ENCODE results near the gene DACH1.

DACH1 gene

GRCh38 chr13:71624653-71625600 lies 242.1 kb downstream of the DACH1 start:
- no peak for DNase-seq (ENCODE audit: low read depth)

- no peak for DNase-seq (ENCODE audit: low read depth)
These were observed 245.6 kb downstream of the DACH1 start for GRCh38 chr13:71621174-71622124.

- DNase-seq (ENCODE audit: low read depth), result no peak
These were observed 247.9 kb downstream of the DACH1 start for GRCh38 chr13:71619096-71619495.

- DNase-seq (ENCODE audit: low read depth), result no peak
These were observed 248.8 kb downstream of the DACH1 start for GRCh38 chr13:71618159-71618558.

DNA sequence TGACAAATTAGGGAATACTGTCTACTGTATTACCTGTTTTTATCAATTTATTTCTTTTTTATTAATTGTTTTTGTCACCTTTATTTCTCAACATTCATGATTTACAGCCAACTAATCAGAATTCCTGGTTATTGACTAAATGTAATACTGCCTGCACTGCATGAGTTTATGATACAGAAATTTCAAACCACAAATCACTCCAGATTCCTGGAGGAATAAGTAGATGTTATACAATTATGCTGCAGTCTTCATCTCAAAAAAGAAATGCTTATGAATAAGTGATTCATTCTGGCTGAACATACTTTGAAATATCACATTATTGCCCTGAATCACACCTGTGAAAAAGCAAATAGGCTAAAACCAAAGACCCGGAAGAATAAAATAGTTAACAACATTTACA lies 249.7 kb downstream of the DACH1 start:
- DNase-seq (ENCODE audit: low read depth), result no peak

GRCh38 chr13:71613066-71613745 lies 253.8 kb downstream of the DACH1 start:
- no peak for DNase-seq (ENCODE audit: low read depth)

- DNase-seq (ENCODE audit: low read depth), result no peak
These were observed 255.7 kb downstream of the DACH1 start for GRCh38 chr13:71611292-71611691.

GRCh38 chr13:71610876-71611275 lies 256.1 kb downstream of the DACH1 start:
- no peak for DNase-seq (ENCODE audit: low read depth)

GRCh38 chr13:71609271-71609670 lies 257.7 kb downstream of the DACH1 start:
- DNase-seq (ENCODE audit: low read depth), result no peak

- no peak for DNase-seq (ENCODE audit: low read depth)
These were observed 259.4 kb downstream of the DACH1 start for GRCh38 chr13:71607575-71607974.

DNA sequence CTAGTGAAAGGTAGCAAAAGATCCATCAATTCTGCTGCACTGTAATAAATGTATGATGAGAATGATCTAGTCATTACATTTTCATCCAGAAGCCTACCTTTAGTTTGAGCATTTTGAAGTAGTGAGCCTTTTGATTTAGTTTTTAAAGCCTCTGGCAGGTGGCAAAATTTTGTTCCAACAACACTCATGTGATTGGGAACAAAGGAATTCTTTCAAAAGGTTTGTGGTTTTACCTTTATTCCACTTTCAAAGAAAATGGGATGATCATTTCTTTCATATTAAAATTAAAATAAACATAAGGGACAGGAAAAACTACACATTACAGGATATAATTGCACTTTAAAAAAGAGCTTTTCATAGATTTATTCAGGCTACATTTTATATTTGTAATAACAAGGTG lies 260.2 kb downstream of the DACH1 start:
- no peak for DNase-seq (ENCODE audit: low read depth)

DNA sequence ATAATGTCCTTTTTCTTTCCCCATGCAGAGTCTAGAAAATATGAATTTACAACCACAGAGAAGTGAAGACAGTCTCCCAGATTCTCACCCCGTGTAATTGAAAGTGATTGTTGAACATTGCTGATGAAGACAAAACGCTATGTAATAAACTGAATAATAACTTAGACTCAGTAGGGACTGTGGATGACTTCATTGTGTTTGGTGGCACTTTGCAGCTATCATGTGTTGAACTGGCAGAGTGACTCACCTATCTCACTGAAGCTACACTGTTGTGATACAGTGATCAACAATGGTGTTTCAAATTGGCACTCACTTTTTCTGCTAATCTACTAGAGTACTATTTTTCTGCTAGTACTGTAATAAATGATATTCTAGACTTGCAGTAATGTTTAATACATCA lies 261.3 kb downstream of the DACH1 start:
- DNase-seq (ENCODE audit: low read depth), result no peak

DNA sequence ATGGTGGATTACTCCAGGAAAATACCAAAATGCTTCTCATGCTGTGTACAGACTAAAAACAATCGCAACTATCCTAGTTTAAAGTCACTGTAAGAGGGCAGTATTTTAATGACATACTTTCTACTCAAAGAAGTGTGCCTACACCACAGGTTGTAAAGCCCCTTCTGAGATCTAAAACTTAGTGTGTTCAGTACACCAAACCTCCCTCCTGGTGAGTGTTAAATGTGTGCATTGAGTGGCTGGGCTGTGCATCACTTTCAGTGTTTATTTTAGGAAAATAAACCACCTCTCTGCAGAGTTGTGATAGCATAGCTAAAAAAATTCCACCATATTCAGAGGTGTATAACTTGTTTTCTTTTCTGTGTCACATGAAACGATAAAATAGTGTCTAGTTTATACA lies 263.7 kb downstream of the DACH1 start:
- no peak for DNase-seq (ENCODE audit: low read depth)

DNA sequence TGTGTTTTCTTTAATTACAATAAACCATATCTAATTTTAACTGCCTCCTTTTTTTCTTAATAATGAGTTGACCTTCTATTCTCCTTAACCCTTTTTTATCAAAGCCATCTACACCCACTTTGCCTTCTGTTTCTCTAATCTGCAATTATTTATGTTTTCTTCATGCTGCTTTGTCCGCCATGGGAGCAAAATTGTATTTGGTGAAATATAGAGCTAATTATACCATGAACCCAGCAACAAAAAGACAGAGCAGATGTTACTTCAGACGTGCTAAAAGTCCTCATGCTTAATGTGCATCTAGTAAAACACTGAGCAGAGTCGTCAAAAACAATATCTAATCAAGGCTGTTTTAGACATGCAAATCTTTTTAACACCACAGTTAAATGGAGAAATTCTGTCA lies 264.7 kb downstream of the DACH1 start:
- DNase-seq (ENCODE audit: low read depth), result no peak

- no peak for DNase-seq (ENCODE audit: low read depth)
These were observed 269.9 kb downstream of the DACH1 start for GRCh38 chr13:71597150-71597549.

GRCh38 chr13:71596116-71596515 lies 270.9 kb downstream of the DACH1 start:
- no peak for DNase-seq (ENCODE audit: low read depth)

DNA sequence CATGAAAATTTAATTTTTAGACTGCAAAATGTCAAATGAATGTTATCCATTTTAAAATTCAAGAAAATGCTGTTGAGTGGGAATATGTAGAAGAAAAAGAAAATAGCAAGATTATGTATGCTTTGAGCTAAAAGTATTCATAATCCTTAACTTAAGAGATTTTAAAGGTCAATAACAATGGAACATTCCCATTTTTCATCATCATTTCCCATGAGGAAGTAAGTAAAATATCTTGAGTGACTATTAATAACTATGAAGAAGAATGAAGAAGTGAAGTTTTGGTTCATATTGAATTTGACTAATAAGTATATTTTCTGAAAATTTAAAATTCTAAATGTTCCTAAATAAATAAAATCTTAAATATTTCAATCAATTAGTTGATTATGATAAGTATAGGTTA lies 273.4 kb downstream of the DACH1 start:
- no peak for DNase-seq (ENCODE audit: low read depth)

DNA sequence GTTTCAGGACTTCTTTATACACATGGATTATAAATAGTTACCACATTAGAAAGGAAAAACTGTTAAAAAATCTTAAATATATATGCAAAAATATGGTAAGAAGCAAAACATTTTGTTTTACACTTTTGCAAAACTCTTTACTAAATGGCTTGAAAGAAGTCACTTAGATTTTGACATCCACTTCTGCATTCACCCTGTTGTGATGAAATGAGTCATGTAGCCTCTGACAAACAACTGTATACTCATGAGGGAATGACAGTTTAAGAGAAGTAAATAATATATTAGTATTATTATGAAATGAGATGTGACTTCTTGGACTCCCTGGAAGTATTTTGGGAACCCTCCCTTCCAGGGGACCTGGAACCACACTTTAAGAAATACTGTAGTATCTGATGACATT lies 275.6 kb downstream of the DACH1 start:
- DNase-seq (ENCODE audit: low read depth), result no peak

GRCh38 chr13:71590654-71591148 lies 276.3 kb downstream of the DACH1 start:
- DNase-seq (ENCODE audit: low read depth), result no peak

DNA sequence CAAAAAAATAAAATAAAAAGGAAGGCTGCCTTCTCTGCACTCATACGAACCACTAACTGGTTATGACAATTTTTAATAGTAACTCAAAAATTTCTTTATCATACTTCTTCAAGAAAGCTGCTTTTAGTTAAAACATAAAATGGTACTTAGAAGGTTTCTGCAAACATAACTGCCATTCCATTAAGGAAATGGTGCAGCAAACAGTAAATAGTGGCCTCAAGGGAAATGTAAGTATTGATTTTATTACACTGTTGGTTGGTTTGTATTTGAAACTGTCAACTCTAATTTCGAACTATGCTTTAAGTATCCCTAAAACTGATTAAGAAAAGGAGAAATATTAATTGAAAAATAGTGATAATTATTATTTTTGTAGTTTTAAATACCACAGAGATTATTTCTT lies 278.0 kb downstream of the DACH1 start:
- DNase-seq (ENCODE audit: low read depth), result no peak

DNA sequence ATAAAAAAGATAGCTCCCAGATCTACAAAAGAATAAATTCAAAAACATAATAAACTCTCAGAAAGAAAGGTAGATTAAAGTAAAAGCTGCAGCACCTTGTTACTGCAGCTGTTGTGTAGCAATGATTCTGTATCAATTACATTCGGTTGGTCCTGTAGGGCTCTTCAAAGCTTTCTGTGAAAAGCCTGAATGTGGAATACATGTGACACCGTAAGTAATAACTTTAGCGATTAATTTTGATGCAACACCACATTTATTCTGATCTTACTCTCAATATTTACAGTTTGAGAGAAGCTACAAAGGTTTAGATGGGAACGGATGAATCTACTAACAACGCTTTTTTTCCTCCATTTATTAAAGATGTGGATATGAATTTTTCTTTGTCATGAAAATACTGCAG lies 279.2 kb downstream of the DACH1 start:
- DNase-seq (ENCODE audit: low read depth), result no peak

DNA sequence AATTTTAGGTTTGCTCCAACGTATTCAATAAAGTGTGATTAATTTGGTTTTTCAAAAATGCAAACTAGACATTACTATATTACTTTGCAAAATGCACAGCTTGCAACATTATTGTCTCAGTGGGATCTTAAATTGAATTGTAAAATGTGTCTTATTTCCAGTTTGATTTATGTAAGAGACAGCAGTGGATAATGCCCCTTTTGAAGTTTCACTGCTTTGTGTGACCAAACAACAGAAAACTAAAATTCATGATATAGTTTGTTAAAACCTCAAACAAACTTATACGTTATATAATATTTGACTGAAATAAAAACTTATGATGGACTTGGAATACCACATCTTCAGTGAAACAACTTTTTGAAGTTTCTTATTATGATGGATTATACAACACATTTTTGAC lies 279.8 kb downstream of the DACH1 start:
- DNase-seq (ENCODE audit: low read depth), result no peak

All from activated T-cell treated with anti-CD3 and anti-CD28 coated beads for 48 hours (primary cell).